GM12873 (cell line): ENCODE measurements around the gene PPM1E.

ENCODE experiments used
- TF ChIP-seq, protein P1 (sequence below): IDR thresholded peaks from 2 replicates; pipeline ENCODE4 v1.5.1; 2012; ENCODE audit warnings: low read depth, mild to moderate bottlenecking, moderate library complexity, low read length, control low read depth; ENCODE audit not compliant: insufficient read depth; ENCODE audit errors: missing control alignments

Gene PPM1E

DNA sequence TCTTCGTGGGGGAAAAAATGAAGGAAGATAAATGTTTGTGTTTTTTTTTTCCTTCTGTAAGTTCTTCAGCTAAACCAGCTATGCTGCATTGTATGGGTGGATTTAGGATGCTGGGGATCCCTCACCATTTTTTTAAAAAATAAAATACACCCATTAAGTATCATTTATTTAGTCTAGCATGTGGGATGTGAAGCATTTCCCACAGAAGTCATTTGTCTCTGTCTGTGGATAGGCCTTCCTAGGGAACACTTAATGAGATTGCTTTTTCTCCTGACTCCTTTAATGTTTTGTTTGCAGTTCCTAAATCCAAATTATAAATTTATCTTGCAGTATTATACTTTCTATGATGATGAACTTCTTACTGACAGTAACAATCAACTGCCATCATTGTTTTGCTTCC, 146.7 kb downstream of the PPM1E start:
- TF ChIP-seq, protein P1, sequence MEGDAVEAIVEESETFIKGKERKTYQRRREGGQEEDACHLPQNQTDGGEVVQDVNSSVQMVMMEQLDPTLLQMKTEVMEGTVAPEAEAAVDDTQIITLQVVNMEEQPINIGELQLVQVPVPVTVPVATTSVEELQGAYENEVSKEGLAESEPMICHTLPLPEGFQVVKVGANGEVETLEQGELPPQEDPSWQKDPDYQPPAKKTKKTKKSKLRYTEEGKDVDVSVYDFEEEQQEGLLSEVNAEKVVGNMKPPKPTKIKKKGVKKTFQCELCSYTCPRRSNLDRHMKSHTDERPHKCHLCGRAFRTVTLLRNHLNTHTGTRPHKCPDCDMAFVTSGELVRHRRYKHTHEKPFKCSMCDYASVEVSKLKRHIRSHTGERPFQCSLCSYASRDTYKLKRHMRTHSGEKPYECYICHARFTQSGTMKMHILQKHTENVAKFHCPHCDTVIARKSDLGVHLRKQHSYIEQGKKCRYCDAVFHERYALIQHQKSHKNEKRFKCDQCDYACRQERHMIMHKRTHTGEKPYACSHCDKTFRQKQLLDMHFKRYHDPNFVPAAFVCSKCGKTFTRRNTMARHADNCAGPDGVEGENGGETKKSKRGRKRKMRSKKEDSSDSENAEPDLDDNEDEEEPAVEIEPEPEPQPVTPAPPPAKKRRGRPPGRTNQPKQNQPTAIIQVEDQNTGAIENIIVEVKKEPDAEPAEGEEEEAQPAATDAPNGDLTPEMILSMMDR = no peak

DNA sequence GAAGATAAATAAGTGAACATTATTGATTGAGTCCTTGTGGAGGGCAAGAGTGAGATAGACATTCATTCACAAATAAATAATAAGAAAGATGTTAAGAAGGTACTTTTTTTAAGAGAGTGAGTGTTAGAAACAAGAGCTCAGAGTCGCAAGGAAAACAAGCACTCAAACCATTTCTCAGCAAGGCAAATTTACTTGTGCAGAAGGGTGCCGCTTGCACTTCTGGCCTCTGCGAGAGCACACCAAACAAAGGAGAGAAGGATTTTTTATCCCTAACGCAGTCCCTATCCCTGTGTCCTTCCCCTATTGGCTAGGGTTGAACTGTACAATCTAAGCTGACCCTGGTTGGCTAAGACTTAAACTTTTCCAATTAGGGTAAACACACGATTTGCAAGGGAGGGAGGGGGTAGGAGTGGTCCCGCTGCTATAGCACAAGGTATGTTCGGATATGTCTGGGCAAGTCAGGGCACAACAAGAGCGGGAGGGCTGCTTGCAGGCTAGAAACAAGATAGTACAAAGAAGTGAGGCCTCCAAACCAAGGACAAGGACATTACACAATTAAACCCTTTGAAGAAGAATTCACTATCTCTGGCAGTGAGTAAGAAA, 156.2 kb downstream of the PPM1E start:
- TF ChIP-seq, protein P1 = no peak

DNA sequence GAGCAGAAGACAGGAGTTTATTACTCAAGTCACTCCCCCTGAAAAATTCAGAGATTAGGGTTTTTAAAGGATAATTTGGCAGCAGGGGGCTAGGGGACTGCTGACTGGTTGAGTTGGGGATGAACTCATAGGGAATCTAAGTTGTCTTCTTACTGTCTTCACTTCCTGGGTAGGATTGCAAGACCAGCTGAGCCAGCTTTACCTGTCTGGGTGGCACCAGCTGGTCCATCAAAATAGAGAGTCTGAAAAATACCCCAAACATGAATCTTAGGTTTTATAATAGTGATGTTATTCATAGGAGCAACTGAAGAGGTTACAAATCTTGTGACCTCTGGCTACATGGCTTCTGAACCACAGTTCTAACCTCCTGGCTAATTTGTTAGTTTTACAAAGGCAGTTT, 157.9 kb downstream of the PPM1E start:
- TF ChIP-seq, protein P1 = no peak

DNA sequence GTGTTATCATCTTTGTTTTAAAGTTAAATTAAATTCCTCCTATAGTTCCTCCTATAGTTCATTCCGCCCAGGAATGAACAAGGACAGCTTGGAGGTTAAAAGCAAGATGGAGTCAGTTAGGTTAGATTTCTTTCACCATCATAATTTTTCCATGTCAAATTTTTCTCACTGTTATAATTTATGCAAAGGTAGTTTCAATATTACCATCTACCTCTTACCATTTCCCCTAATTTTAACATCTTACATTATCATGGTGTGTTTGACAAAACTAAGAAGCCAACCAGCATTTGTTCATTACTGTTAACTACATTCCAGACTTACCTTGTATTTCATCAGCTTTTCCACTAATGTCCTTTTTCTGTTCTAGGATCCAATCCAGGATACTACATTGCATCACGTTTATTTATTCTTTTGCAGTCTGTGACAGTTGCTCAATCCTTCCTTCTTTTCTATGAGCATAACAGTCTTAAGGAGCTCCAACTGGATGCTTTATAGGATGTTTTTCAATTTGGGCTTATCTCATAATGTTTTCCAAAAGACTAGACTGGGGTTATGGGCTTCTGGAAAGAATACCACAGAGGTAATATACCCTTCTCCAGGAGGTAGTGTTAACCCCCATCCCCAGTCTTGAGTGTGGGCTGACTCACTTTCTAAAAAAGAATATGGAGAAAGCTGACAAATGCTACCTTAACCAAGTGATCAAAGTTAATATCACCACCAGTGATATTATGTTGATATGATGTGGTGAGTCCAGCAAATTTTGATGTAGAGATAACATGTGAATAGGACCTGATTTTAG, 158.5 kb downstream of the PPM1E start:
- TF ChIP-seq, protein P1 = no peak

DNA sequence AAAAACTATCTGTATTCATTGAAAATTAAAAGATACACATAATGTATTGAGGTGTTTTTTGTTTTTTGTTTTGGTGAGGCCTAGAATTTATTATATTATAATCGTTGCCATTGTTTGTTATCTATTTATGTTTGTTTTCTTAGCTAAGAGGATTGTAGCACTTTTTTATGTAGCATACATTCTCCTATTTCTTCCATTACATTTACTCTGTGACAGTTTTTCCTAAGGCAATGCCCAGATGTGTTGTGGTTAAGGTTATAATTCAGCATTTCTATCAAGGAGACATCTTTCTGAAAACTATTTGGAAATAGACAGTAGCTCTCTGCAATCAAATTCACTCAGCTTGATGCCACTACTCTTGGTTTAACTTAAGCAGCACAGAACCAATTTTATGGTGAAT, 161.6 kb downstream of the PPM1E start:
- TF ChIP-seq, protein P1 = no peak

DNA sequence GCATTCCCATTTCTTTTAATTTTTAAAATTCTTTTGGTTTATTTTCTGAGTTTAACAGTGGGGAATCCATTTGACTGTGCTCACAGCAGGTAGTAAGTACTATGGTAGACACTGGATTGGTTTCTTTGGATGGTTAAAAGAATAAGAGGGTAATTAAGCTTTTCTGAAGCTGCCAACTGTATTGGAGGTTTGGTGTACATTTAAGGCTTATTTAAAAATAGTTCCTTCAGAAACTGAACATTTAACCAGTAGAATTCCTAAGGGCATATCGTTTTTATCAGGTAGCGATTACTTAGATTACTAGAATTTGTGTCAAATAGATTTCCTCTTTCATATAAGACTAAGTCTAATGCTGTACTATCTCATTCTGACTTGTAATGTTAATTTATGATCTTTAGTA, 162.4 kb downstream of the PPM1E start:
- TF ChIP-seq, protein P1 = no peak

DNA sequence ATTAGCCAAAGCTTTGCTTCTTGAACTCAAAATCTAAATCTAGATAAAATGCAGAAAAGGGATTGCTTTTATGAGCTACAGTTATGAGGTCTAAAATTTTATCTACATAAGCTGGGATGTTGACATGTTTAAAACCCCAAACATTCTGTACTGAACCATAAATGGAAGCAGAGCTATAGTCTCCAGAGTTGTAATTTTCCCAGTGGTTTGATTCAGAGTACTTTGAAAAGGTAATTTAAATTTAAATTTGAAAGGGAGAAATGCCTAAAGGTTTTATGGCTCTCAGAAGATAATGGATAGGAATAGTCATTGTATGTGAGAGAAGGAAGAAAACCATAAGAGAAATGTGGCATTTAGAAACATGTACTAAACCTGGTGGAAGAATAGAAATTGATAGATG, 163.2 kb downstream of the PPM1E start:
- TF ChIP-seq, protein P1 = no peak
